ENCODE results near the gene LFNG. TPM values are rescaled to one million over a fixed set of nuclear protein-coding genes. Genes with fewer than 3 reads are reported as not detected.
"Not testable (repeated sequence)": the region's sequence is repeated elsewhere in the genome, so short reads cannot be mapped to it uniquely, and the experiment has no call there.

The LFNG gene
- total and polyA plus RNA-seq, 4 donors = 0.22 to 2.9 (median 2.6) TPM

DNA sequence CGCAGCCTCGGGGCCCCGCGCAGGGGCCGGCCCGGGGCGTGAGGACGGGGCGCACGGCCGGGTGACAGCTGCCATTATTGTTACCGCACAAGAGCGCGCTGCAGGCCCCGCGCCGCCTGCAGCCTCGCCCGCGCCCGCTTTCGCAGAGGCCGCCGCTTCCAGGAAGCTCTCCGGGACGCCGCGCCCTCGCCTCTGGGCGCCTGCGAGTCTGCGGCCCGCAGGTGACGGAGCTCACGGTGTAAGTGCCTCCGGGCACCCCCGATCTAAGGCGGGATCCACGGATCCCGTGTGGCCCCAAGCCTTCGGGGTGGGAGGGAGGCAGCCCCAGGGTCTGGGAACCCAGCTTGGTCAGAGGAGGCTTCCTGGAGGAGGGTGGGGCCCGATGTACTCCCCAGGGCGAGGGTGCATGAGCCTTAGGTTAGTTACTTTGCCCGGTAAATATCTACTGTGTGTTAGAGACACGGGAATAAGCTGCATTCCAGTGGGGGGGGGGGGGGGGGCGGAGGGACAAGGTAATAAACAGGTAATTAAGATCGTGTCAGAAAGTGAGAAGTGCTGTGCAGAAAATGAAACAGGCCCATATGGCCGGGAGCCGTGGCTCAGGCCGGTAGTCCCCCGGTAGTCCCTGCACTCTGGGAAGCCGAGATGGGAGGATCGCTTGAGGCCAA is 39.8 kb downstream of the LFNG start (continued):
- TF ChIP-seq, protein P1, sequence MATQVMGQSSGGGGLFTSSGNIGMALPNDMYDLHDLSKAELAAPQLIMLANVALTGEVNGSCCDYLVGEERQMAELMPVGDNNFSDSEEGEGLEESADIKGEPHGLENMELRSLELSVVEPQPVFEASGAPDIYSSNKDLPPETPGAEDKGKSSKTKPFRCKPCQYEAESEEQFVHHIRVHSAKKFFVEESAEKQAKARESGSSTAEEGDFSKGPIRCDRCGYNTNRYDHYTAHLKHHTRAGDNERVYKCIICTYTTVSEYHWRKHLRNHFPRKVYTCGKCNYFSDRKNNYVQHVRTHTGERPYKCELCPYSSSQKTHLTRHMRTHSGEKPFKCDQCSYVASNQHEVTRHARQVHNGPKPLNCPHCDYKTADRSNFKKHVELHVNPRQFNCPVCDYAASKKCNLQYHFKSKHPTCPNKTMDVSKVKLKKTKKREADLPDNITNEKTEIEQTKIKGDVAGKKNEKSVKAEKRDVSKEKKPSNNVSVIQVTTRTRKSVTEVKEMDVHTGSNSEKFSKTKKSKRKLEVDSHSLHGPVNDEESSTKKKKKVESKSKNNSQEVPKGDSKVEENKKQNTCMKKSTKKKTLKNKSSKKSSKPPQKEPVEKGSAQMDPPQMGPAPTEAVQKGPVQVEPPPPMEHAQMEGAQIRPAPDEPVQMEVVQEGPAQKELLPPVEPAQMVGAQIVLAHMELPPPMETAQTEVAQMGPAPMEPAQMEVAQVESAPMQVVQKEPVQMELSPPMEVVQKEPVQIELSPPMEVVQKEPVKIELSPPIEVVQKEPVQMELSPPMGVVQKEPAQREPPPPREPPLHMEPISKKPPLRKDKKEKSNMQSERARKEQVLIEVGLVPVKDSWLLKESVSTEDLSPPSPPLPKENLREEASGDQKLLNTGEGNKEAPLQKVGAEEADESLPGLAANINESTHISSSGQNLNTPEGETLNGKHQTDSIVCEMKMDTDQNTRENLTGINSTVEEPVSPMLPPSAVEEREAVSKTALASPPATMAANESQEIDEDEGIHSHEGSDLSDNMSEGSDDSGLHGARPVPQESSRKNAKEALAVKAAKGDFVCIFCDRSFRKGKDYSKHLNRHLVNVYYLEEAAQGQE (IDR thresholded peaks at IDR 0.05) = no peak
- no peak for TF ChIP-seq ATF3 (IDR thresholded peaks at IDR 0.05)

DNA sequence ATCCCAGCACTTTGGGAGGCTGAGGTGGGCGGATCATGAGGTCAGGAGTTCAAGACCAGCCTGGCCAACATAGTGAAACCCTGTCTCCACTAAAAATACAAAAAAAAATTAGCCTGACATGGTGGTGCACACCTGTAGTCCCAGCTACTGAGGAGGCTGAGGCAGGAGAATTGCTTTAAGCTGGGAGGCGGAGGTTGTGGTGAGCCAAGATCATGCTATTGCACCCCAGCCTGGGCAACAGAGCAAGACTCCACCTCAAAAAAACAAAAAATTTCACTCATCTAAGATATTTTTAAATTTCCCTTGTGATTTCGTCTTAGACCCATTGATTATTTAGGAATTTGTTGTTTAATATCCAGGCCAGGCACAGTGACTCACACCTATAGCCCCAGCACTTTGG is 44.4 kb downstream of the LFNG start:
- H3K27me3 ChIP-seq (ENCODE audit: control insufficient read depth in 4 of 4, insufficient read depth in 4 of 4, low read length in 3 of 4); H3K9me3 ChIP-seq (ENCODE audit: control insufficient read depth in 4 of 4, low read length in 3 of 4); H3K9ac ChIP-seq (ENCODE audit: low read depth in 1 of 2, low read length in 2 of 2); H3K4me3 ChIP-seq (ENCODE audit: low read depth in 1 of 3, low read length in 3 of 3); DNase-seq (ENCODE audit: low spot score); H3K36me3 ChIP-seq (ENCODE audit: control insufficient read depth in 4 of 4, insufficient read depth in 3 of 4, low read depth in 1 of 4, low read length in 3 of 4); H3K27ac ChIP-seq (ENCODE audit: low read depth in 1 of 2, low read length in 2 of 2): not testable (repeated sequence)
- 98% methylated on average over 3 of the region's 3 CpGs for WGBS
- H3K4me1 ChIP-seq (ENCODE audit: control insufficient read depth in 4 of 4, insufficient read depth in 4 of 4, low read length in 3 of 4) = peaks cover 0 to 25% (median 17%) of the 10 kb centered on the region in 4 donors

DNA sequence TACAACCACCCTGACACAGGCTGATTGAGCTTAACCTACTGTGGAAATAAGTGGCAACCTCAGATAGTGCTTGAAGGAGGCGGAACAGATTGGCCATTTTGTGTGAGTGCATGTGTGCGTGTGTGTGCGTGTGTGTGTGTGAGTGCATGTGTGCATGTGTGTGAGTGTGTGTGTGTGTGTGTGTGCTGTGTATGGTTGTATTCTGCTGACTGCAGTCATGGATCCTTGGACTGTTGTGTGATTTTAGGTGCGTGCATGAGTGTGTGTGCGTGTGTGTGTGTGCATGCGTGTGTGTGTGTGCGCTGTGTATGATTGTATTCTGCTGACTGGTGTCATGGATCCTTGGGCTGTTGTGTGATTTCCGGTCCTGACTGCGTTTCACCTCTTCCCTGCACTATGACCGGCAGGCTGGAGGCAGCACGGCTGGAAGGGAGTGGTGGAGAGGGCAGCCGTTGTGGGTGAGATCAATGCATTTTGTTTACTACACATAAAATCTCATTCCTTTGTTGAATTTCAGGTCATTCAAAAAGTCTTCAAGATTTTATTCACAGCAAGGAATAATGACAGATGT is 45.5 kb downstream of the LFNG start:
- TF ChIP-seq RAD21 (IDR thresholded peaks at IDR 0.05) (peak in 1 of 2 donors; percentile 32), SP1 (IDR thresholded peaks at IDR 0.05) (peak; percentile 66), JUND (IDR thresholded peaks at IDR 0.05) (no peak), RXRA (IDR thresholded peaks at IDR 0.05) (peak; percentile 31 to 48), HNF4G (IDR thresholded peaks at IDR 0.05) (no peak), HNF4A (conservative IDR thresholded peaks at IDR 0.05) (peak; percentile 45 to 47)
- no peak overlapping the region for H3K9ac ChIP-seq (ENCODE audit: low read depth in 1 of 2, low read length in 2 of 2)
- peaks cover 0 to 21% (median 11%) of the 10 kb centered on the region in 4 donors for H3K4me1 ChIP-seq (ENCODE audit: control insufficient read depth in 4 of 4, insufficient read depth in 4 of 4, low read length in 3 of 4)
- no peaks in the 10 kb centered on the region for H3K27me3 ChIP-seq (ENCODE audit: control insufficient read depth in 4 of 4, insufficient read depth in 4 of 4, low read length in 3 of 4)
- no peaks in the 10 kb centered on the region for H3K36me3 ChIP-seq (ENCODE audit: control insufficient read depth in 4 of 4, insufficient read depth in 3 of 4, low read depth in 1 of 4, low read length in 3 of 4)
- no peak overlapping the region for H3K4me3 ChIP-seq (ENCODE audit: low read depth in 1 of 3, low read length in 3 of 3)
- no peak for DNase-seq (ENCODE audit: low spot score)
- peak overlapping the region in 1 of 2 donors; percentile 11 for H3K27ac ChIP-seq (ENCODE audit: low read depth in 1 of 2, low read length in 2 of 2)
- WGBS = 51% methylated on average over 12 of the region's 12 CpGs
- no peaks in the 10 kb centered on the region for H3K9me3 ChIP-seq (ENCODE audit: control insufficient read depth in 4 of 4, low read length in 3 of 4)

- no peak for DNase-seq (ENCODE audit: low spot score)
Measured at GRCh38 chr7:2566348-2566889, 46.8 kb downstream of the LFNG start.

More at GRCh38 chr7:2566348-2566889, 46.8 kb downstream of the LFNG start:
- 83% methylated on average over 8 of the region's 8 CpGs for WGBS
- Histone ChIP-seq H3K27me3 (ENCODE audit: control insufficient read depth in 4 of 4, insufficient read depth in 4 of 4, low read length in 3 of 4) (no peaks in the 10 kb centered on the region), H3K36me3 (ENCODE audit: control insufficient read depth in 4 of 4, insufficient read depth in 3 of 4, low read depth in 1 of 4, low read length in 3 of 4) (peaks cover 0 to 2% (median 0%) of the 10 kb centered on the region in 4 donors), H3K9me3 (ENCODE audit: control insufficient read depth in 4 of 4, low read length in 3 of 4) (no peaks in the 10 kb centered on the region), H3K27ac (ENCODE audit: low read depth in 1 of 2, low read length in 2 of 2) (peak overlapping the region in 1 of 2 donors; percentile 13), H3K4me1 (ENCODE audit: control insufficient read depth in 4 of 4, insufficient read depth in 4 of 4, low read length in 3 of 4) (peaks cover 0 to 21% (median 10%) of the 10 kb centered on the region in 4 donors), H3K4me3 (ENCODE audit: low read depth in 1 of 3, low read length in 3 of 3) (no peak overlapping the region), H3K9ac (ENCODE audit: low read depth in 1 of 2, low read length in 2 of 2) (no peak overlapping the region)
- TF ChIP-seq NR2F2 (IDR thresholded peaks at IDR 0.05) = no peak
